ENCODE data around the gene ATR. TPM values are rescaled to one million over a fixed set of nuclear protein-coding genes. Genes with fewer than 3 reads are reported as not detected.
"Not testable (repeated sequence)": the region's sequence is repeated elsewhere in the genome, so short reads cannot be mapped to it uniquely, and the experiment has no call there.

The ATR gene
- total and polyA plus RNA-seq, 3 experiments from 2014 or later, result 10.2 to 38.9 (median 38.3) TPM

- POLR2A ChIA-PET, result no interaction called here
- Mint-ChIP-seq H3K9me3 (no peaks in the 10 kb centered on the region), H3K36me3 (peaks cover 6 to 74% (median 15%) of the 10 kb centered on the region in 3 donors), H3K4me1 (peaks cover 7 to 28% (median 23%) of the 10 kb centered on the region in 3 donors), H3K27me3 (no peaks in the 10 kb centered on the region), H3K27ac (no peak overlapping the region), H3K4me3 (no peak overlapping the region)
- H3K9me3 ChIP-seq (ENCODE audit: low read length), result no peaks in the 10 kb centered on the region
- no peak for DNase-seq
- no peak overlapping the region for H3K27ac ChIP-seq (ENCODE audit: low read depth, low read length)
- H3K4me3 ChIP-seq (ENCODE audit: low read length), result no peak overlapping the region
- no peaks in the 10 kb centered on the region for H3K27me3 ChIP-seq (ENCODE audit: insufficient read depth, low read length, poor library complexity, severe bottlenecking)
- no peaks in the 10 kb centered on the region for H3K4me1 ChIP-seq (ENCODE audit: insufficient read depth, low read length)
- peaks cover 17% of the 10 kb centered on the region for H3K36me3 ChIP-seq (ENCODE audit: insufficient read depth, low read length)
- CTCF ChIA-PET, result no interaction called here
Observed at GRCh38 chr3:142424754-142425153, 153.8 kb downstream of the ATR start.

GRCh38 chr3:142418926-142419592, 159.5 kb downstream of the ATR start:
- no peaks in the 10 kb centered on the region for H3K9me3 ChIP-seq (ENCODE audit: low read length)
- ChIA-PET POLR2A (no interaction called here), CTCF (no interaction called here)
- no peak overlapping the region for H3K27ac ChIP-seq (ENCODE audit: low read depth, low read length)
- no peak overlapping the region for H3K4me3 Mint-ChIP-seq
- no peak overlapping the region for H3K4me3 ChIP-seq (ENCODE audit: low read length)
- H3K36me3 ChIP-seq (ENCODE audit: insufficient read depth, low read length), result peaks cover 33% of the 10 kb centered on the region
- no peaks in the 10 kb centered on the region for H3K27me3 ChIP-seq (ENCODE audit: insufficient read depth, low read length, poor library complexity, severe bottlenecking)
- no peak for DNase-seq
- H3K9me3 Mint-ChIP-seq, result no peaks in the 10 kb centered on the region
- peaks cover 0 to 7% (median 0%) of the 10 kb centered on the region in 3 donors for H3K4me1 Mint-ChIP-seq
- H3K27me3 Mint-ChIP-seq, result no peaks in the 10 kb centered on the region
- H3K4me1 ChIP-seq (ENCODE audit: insufficient read depth, low read length), result no peaks in the 10 kb centered on the region
- peaks cover 6 to 82% (median 21%) of the 10 kb centered on the region in 3 donors for H3K36me3 Mint-ChIP-seq
- H3K27ac Mint-ChIP-seq, result peak overlapping the region in 4 of 8 donors; percentile 3 to 89 (median 47)

- Mint-ChIP-seq H3K27me3 (no peaks in the 10 kb centered on the region), H3K4me1 (no peaks in the 10 kb centered on the region), H3K4me3 (no peak overlapping the region), H3K27ac (no peak overlapping the region), H3K36me3 (peaks cover under 1 to 82% (median 20%) of the 10 kb centered on the region in 3 donors), H3K9me3 (no peaks in the 10 kb centered on the region)
- no peak for DNase-seq
- Histone ChIP-seq H3K27ac (ENCODE audit: low read depth, low read length) (no peak overlapping the region), H3K4me1 (ENCODE audit: insufficient read depth, low read length) (no peaks in the 10 kb centered on the region), H3K27me3 (ENCODE audit: insufficient read depth, low read length, poor library complexity, severe bottlenecking) (no peaks in the 10 kb centered on the region), H3K36me3 (ENCODE audit: insufficient read depth, low read length) (peaks cover 33% of the 10 kb centered on the region), H3K9me3 (ENCODE audit: low read length) (no peaks in the 10 kb centered on the region), H3K4me3 (ENCODE audit: low read length) (no peak overlapping the region)
- POLR2A ChIA-PET, result no interaction called here
- CTCF ChIA-PET, result no interaction called here
Observed at GRCh38 chr3:142417302-142417701, 161.2 kb downstream of the ATR start.

GRCh38 chr3:142400537-142400936, 178.0 kb downstream of the ATR start:
- H3K9me3 Mint-ChIP-seq; H3K4me1 Mint-ChIP-seq; H3K4me3 Mint-ChIP-seq; H3K4me1 ChIP-seq (ENCODE audit: insufficient read depth, low read length); H3K9me3 ChIP-seq (ENCODE audit: low read length); POLR2A ChIA-PET; H3K27ac ChIP-seq (ENCODE audit: low read depth, low read length); DNase-seq; H3K27me3 Mint-ChIP-seq; H3K27ac Mint-ChIP-seq; CTCF ChIA-PET; H3K4me3 ChIP-seq (ENCODE audit: low read length); H3K27me3 ChIP-seq (ENCODE audit: insufficient read depth, low read length, poor library complexity, severe bottlenecking): not testable (repeated sequence)
- H3K36me3 ChIP-seq (ENCODE audit: insufficient read depth, low read length), result peaks cover 33% of the 10 kb centered on the region
- peaks cover 13 to 74% (median 39%) of the 10 kb centered on the region in 3 donors for H3K36me3 Mint-ChIP-seq

Other genes starting within 250 kb of the ATR start
- 10 to 100 TPM; 29.0 to 34.6 TPM for gene XRN1, start 130.7 kb downstream of the ATR start, total RNA-seq
- 57.8 TPM for gene XRN1, start 130.7 kb downstream of the ATR start, polyA plus RNA-seq
- gene PLS1, start 17.7 kb upstream of the ATR start, total RNA-seq, result 1 to 10 TPM; 3.7 to 4.1 TPM
- gene PLS1, start 17.7 kb upstream of the ATR start, polyA plus RNA-seq, result 4.0 TPM
- gene TRPC1, start 145.3 kb upstream of the ATR start, total RNA-seq, result 1 to 10 TPM; 1.1 to 2.8 TPM
- gene TRPC1, start 145.3 kb upstream of the ATR start, polyA plus RNA-seq, result 0.72 TPM